HG02884 (cell line): ENCODE data around the gene KIF26B.

ENCODE experiments used
- ATAC-seq: cut with Tn5 transposase; IDR thresholded peaks from one replicate; pipeline ENCODE4 v1.9.1; 2021; ENCODE audit warnings: mild to moderate bottlenecking, moderate library complexity; ENCODE audit not compliant: unreplicated experiment

Gene KIF26B

DNA sequence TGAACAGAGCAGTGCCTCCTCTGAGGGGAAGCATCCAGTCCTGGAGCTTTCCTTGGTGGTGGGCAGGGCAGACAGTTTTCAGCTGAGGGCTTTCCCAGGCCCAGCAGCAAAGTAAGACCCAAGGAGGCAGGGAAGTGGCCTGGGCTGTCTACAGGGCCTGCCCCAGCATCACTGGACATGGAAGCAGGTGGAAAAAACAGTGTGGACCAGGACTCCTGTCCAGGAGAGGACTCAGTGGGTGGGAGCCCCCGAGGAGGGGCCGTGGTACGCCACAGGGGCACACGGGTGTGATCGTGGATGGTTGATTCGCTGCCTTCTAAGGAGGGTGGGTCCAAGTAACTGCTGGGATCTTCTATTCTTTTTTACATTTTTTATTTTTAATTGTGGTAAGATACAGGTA, 387.6 kb downstream of the KIF26B start:
- ATAC-seq, result no peak

DNA sequence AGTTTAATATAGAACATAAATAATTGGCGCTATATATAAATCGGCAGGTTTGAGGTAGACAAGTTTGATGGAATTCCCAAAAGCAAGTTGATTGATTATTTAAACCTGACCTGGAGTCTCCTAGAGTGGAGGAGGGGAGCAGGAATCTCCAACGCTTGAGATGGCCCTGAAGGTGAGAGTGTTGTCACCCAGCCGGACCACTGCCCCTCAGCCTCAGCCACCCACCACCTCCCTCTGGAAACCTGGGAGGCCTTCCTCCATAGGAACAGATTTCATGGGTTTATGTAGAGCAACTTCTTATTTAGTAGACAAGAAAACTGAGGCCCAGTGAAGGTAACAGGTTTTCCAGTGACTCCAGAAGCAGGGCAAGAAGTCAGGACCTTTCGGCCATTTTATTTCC, 389.5 kb downstream of the KIF26B start:
- no peak for ATAC-seq

DNA sequence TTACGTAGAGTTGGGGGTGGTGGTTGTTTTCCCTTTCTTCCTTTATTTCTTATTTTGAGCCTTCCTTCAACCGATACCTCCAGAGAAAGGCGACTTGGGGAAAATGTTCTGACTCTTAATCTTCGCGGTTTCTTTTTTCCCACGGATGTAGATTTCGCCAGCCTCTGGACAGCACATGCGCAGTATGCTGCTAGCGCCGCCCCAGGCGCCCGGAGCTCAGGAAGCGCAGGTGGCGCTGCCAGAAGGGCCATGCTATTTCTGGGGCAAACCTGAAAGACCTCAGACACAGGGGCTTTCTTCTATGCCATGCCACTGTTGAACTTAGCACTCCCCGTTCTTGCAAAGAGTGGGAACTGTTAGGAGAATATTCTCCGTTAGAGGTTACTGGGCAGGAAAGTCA, 392.1 kb downstream of the KIF26B start:
- no peak for ATAC-seq

DNA sequence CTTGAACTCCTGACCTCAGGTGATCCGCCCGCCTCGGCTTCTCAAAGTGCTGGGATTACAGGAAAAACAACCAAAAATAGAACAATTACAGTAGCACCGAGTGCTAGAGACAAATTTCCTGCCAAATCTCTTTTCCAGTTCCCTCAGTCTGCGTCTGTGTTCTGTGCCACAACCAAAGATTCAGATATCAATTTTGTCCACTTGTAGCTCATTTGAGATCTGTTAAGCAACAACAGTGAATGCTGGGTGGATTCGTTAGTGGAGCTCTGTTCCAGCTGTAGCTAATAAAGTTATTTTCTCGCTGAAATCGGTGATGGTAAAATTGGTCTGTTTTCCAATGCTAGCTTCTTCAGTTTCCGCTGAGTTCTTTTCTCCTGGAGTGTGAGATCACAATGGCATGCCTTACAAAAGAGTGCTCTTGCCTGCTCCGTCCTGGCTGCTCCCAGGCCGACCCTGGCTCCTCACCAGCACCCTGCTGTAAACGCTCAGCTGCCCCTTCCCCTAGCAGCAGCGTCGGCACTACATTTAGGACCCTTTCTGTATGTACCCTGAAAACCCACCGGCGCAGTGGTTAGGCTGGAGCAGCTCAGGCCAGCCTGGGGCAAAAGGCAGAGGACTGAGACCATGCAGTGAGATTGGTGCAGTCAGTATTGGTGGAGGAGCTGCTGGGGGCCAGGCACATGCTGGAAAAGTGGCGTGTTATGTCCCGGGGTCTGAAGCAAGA, 395.4 kb downstream of the KIF26B start:
- no peak for ATAC-seq

DNA sequence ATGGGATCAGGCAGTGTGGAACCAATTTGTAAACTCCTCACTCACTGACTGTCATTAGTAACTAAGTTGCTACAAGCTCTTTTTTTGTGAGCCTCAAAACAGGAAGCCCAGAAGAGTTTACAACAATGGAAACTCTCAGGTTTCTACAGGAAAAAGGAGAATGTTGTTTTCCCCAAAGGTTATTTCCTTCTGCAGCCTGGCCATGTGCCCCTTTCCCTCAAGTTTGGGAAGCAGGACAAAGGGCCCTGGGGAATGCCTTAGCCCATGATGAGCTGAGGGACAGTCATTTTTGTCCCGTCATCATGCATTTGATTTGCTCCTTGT, 395.9 kb downstream of the KIF26B start:
- no peak for ATAC-seq

DNA sequence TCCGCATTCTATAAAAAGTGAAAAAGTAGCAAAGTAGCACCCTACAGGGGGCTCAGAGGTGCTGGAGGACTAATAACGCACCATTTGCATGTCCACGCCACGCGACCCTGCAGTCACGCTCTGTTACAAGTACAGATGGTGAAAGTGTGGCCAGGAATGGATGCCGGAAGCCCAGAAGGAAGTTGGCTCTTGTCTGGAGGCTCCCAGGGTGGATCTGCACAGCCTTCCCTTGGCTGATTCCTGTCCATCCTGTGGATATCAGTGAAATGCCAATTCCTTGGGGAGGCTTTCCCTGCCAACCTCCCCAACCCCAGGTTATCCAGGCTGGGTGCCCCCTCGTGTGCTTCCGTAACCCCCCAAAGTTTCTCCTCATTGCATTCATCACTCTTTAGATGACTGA, 396.8 kb downstream of the KIF26B start:
- ATAC-seq, result no peak

DNA sequence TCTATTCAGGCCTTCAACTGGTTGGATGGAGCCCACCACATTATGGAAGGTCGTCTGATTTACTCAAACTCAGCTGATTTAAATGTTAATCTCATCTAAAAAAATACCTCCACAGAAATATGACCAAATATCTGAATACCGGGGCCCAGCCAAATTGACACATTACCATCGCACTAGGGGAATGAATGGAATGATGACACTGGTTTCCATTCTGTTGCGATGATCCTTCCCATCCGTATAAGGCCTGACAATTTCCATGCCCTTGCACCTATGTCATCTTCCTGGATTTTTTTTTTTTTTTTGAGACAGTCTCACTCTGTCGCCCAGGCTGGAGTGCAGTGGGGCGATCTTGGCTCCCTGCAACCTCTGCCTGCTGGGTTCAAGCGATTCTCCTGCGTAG, 397.5 kb downstream of the KIF26B start:
- no peak for ATAC-seq

DNA sequence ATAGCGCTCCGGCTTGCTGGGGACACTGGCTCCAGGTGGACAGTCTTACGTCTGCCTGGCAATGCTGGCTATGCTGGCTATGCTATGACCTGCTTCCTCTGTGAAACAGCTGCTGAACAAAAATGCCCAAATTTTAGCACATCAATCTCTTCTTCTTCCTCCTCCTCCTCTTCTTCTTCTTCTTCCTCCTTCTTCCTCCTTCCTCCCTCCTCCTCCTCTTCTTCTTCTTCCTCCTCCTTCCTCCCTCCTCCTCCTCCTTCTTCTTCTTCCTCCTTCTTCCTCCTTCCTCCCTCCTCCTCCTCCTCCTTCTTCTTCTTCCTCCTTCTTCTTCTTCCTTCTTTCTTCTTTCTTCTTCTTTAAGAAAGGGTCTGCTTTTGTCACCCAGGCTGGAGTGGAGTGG, 401.3 kb downstream of the KIF26B start:
- ATAC-seq, result no peak

DNA sequence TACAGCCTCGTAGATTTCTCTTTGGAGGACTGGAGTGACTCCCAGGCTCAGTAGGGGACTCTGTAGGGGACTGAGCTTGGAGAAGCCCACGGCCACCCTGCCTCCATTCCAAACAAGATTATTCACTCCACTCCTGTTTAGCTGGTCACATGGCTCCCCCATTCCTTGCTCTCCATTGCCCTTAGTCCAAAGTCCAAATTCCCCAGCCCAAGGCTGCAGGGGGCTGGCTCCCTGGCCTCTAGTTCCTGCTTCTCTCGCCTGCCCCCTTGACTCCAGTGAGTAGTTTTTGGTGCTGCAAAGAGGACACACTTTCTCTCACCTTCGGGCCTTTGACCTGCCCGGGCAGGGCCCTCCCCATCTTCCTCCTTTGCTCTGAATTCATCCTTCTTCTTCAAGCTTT, 403.3 kb downstream of the KIF26B start:
- no peak for ATAC-seq

DNA sequence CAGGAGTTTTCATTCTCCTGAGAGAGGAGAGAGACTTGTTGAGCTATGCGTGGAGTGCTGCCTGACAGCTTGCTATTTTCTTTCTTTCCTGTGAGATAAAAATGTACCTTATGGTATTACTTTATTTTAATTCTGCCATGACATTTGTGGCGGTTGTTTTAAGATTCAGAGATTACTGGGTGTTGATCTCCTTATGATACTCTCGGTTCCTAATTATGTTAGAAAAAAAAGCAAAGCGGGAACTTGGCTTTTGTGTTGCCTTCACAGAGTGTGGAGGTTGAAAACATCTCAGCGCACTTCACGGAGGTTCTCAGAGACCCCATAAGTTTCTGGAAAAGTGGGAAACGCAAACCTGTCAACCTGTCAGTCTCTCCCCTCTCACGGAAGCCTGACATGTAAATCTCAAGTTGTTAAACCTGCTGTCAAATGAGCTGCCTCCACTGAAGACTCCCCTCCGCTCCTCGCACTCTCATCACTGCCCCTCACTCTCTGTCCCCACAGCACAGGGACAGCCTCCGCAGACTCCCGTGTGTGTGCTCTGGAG, 405.6 kb downstream of the KIF26B start:
- ATAC-seq, result no peak

DNA sequence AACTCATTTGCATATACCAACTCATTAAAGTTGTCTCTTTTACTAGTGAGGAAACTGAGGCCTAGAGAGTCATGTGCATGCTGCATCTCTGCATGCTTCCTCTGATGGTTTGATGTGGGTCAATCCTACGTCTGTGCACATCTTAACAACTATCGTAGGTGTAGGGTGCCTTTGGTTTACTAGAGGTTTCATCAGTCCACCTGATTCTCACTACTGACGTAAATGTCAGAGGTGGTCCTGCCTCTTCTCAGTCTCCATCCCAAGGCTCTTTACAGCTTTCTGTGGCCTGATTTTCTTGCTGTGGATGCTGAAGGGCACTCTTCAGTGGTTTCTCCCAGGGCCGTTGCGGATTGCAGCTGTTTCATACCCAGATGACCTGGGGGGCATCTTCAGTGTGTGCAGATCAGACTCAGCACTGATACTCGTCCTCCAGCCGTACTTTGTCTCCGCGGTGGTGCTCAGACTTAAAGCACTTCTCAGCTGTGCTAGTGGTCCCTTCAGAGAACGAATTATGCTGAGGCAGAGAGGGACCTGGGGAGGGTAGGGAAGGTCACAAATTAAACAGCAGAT, 407.0 kb downstream of the KIF26B start:
- ATAC-seq, result no peak

DNA sequence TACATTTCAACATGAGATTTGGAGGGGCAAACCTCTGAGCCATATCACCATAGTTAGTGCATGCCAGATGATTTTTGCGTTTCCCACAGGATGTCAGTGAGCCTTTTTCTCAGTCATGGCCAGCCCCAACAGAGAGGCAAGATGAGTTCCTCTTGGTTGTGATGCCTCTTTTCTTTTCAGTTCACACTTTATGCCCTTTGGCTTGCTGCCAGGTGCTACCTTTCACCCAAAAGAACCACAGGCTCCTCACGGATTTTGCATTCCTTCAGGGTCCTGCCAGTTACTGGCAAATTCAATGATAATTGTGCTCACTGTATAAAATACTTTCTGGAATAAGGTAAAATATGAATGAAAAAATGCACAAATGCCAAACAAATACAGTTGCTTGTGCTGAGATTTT, 411.3 kb downstream of the KIF26B start:
- no peak for ATAC-seq

DNA sequence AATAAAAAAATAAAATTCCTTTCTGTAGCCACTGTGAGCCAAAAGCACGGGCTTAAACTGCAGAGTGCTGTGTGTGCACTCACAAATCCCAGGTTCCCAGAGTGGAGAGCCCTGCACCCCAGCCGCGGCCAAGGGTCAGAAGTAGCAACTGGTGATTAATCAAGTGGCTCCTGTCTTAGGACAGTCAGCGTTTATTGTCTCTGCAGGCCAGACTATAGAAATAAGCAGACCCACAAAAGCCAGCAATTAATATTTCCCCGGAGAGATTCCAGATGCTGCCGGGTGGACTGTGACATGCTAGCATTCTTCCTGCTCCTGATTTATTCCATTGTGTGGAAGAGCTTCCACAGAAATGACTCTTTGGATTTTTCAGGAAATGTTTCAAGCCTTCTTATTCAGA, 412.2 kb downstream of the KIF26B start:
- no peak for ATAC-seq

DNA sequence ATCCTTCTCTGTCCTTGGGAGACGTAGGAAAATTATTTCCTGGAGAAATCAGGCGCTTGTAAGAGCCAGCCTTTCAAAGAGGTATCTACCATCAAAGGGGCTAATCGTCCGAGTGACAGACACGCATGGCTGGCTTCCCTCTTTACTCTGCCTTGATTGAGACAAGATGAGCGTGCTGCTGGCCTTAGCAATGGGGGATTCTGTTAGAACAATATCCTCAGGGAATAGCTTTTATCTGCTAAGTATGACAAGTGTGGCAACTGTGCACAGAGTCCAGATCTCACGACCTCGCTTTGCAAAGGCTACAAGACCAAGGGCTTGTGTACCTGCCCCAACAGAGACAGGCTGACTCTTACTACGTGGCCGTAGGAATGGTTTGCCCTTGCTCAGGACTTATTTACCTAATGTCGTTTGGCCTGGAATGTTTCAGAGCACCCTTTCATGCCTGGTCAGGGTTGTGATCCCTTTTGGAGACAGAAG, 417.1 kb downstream of the KIF26B start:
- ATAC-seq, result no peak

DNA sequence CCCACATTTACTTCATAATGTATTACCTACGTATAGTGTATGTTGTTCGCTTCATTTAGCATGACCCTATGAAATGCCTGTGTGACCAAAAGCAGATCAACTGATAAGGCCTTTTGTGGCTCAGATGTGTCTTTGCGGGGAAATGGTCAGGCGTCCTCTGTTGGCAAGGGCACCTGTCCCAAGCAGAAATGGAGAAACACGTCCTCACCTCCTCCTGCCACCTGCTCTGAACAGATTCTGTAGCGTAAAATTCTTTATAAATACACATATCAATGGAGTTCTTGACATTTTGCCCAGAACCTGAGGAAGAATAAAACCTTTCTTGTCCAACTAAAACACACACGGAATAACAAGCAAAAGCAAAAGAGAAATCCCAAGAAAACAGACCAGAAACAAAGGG, 417.9 kb downstream of the KIF26B start:
- ATAC-seq, result no peak

DNA sequence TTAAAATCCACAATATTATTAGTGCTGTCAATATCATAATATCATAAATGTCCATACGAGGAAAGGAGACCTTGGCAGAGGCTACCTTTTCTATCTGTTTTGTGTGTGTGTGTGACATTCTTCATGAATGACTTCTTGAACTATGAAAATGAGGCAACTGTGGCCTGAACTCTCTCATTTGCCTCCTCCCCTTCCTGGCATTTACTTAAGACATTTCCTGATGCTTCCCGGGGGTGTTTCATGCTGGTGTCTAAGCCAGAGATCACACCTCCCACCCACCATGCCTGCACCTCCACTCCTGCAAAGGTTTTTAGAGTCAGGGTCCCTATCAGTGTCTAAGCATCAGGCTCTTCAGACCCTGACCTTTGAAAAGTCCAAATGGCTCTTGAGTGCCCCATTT, 420.9 kb downstream of the KIF26B start:
- ATAC-seq, result no peak

DNA sequence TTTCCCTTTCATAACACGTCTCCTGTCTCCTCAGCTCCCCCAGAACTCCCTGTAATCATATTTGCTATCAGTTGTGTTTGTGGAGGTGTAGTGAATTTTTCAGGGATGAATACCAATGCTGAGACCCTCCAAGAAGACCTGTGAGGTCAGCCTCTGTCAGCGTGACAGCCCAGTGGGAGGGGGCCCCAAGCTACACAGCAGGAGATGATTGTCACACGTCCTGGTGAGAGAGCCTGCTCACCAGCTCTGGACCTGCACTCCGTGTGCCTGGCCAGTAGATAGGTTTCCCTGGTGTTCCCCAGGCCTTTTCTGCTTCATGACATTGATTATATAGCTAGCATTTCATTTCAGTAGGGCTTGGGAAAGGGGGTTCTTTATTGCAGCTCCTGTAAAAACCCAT, 421.5 kb downstream of the KIF26B start:
- ATAC-seq, result no peak

DNA sequence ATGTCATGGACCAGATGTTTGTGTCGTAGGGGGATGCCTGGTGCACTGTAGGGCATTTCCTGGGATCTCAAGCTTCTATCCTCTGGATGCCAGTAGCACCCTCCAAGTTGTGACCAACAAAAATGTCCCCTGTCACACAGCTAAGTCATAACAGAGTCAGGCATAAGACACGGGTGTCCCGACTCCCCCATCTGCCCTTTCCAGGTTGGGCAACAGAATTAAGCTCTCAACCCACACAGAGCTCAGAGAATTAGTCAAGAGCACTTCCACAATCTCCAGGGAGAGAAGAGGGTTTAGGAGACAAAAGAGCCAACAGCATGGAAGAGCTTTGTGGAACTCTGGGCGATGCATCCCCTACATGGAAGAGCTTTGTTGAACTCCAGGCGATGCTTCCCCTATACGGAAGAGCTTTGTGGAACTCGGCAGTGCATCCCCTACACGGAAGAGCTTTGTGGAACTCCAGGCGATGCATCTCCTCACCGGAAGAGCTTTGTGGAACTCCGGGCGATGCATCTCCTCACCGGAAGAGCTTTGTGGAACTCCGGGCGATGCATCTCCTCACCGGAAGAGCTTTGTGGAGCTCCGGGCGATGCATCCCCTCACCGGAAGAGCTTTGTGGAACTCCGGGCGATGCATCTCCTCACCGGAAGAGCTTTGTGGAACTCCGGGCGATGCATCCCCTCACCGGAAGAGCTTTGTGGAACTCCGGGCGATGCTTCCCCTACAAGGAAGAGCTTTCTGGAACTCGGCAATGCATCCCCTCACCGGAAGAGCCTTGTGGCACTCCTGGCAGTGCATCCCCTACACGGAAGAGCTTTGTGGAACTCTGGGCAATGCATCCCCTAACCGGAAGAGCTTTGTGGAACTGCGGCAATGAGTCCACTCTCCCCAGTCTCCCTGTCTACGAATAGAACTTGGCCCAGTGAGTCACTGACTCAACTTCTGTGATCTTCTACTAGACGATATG, 422.7 kb downstream of the KIF26B start:
- no peak for ATAC-seq

DNA sequence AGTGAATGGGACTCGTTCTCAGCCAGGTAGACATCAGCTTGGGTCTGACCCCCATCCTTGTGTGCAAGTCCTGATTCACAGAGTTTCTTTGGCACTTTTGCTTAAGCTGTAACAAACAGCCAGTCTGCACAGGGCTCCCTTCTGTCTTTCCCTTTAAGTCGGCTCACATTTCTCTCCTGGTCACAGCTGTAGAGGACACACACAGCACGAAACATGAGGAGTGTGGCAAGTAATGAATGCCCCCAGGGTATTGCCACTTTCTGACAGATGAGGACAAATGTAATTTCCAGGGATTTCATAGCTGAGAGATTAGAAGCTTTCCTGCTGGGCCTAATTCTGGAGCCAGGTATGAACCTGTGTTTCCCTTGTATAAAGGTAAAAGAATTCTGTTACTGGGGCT, 423.5 kb downstream of the KIF26B start:
- no peak for ATAC-seq

DNA sequence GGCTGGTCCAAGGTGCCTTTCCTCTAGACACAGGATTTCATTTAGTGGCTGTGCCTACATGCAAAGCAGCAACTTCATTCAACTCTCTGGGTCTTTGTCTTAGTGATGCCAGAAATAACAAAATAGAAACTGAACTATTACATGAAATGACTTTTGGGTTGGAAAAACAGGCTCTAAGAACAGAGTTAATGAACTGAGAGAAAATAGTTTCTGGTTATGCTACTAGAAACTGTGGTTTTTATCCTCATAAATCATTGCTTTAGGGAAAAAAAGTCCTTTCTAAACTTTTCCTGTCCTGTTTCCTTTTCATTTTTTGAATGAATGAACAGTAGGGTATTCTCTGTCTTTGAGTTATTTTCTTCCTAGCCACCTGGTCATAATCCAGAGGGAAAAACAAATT, 424.0 kb downstream of the KIF26B start:
- no peak for ATAC-seq

DNA sequence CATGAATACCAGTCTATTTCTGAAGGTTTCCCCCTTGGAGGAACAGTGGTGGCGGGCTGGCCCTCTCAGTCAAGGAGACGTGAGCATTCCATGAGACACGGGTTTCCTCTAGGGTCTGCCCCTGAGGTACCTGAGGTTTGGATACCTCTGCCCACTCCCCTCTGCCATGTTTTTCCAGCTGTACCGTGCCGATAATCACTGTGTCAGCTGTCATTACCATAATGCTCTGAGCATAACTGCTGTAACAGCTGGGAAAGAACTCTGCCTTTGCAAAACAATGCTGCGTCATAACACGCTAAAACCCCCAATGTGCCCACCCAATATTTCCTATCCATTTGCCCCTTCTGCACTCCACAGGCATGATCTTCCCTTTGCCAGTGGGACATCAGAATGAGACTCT, 425.1 kb downstream of the KIF26B start:
- no peak for ATAC-seq

DNA sequence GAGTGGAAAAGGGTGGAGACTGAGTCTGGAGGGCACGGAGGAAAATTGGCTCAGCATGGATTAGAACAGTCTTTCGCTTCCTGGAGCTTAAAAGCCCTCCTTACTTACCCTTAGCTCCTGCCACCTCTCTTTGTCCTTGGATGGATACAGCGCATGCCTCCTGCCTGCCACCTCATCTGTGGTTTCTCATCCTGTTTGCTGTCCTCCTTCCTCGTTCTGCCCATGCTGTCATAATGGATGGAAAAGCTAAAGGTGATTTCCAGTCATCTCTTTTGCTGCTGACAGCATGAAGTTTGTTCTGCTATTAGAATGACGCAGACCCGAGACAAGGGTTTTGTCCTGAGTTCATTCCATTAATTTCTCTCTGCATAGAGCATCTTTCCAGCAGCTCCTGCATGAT, 425.9 kb downstream of the KIF26B start:
- ATAC-seq, result no peak
